A673 (cell line): ENCODE data around the gene ALG14. TPM values are rescaled to one million over a fixed set of nuclear protein-coding genes. Genes with fewer than 3 reads are reported as not detected.

Source experiments
- BruUV-seq: library from RNA; stranded (reverse); fragments of 400-500 nt; replicated peaks from 2 replicates; lab custom pipeline; 2021; lab: Mats Ljungman, UMichigan
- CTCF ChIA-PET: fragments of 300-600 bp; sonication (Branson Sonifier 250); formaldehyde crosslinking; loops from one replicate; lab custom pipeline; 2022; ENCODE audit warnings: antibody characterized with exemption; lab: Charles Lee
- POLR2A ChIA-PET: fragments of 300-600 bp; sonication (Branson Sonifier 250); formaldehyde crosslinking; loops from one replicate; lab custom pipeline; 2022; ENCODE audit warnings: antibody characterized with exemption; ENCODE audit not compliant: low non-redundant PET; lab: Charles Lee
- DNase-seq: peaks from one replicate; pipeline ENCODE4 v3.0.0-alpha.2; 2015; ENCODE audit warnings: low spot score
- H3K27ac ChIP-seq: fragments of 200-600 bp; sonication (generic); 2 replicates; pipeline ENCODE4 v1.5.1; 2016; ENCODE audit warnings: mixed run types, low read depth, mild to moderate bottlenecking, mixed read lengths, antibody characterized with exemption, low read length; ENCODE audit not compliant: poor library complexity, severe bottlenecking
- H3K27me3 ChIP-seq: fragments of 200-600 bp; sonication (generic); replicated peaks from 2 replicates; pipeline ENCODE4 v1.6.1; 2017; ENCODE audit warnings: mixed run types, low read depth, mild to moderate bottlenecking, mixed read lengths, antibody characterized with exemption, low read length; ENCODE audit not compliant: insufficient read depth, poor library complexity
- H3K36me3 ChIP-seq: fragments of 200-600 bp; sonication (generic); 2 replicates; pipeline ENCODE4 v1.6.1; 2016; ENCODE audit warnings: mixed run types, mild to moderate bottlenecking, mixed read lengths, antibody characterized with exemption, low read length; ENCODE audit not compliant: insufficient read depth, poor library complexity, severe bottlenecking
- H3K4me1 ChIP-seq: fragments of 200-600 bp; sonication (generic); 2 replicates; pipeline ENCODE4 v1.6.1; 2017; ENCODE audit warnings: mixed run types, mild to moderate bottlenecking, mixed read lengths, antibody characterized with exemption, low read length; ENCODE audit not compliant: insufficient read depth, poor library complexity, severe bottlenecking
- H3K4me3 ChIP-seq: fragments of 200-600 bp; sonication (generic); 2 replicates; pipeline ENCODE4 v1.5.1; 2016; ENCODE audit warnings: low read depth, mixed run types, mild to moderate bottlenecking, mixed read lengths, low read length; ENCODE audit not compliant: poor library complexity, severe bottlenecking
- H3K9me3 ChIP-seq: fragments of 200-600 bp; sonication (generic); 2 replicates; pipeline ENCODE4 v1.6.1; 2016; ENCODE audit warnings: mixed run types, low read depth, mild to moderate bottlenecking, mixed read lengths, antibody characterized with exemption, low read length; ENCODE audit not compliant: poor library complexity, severe bottlenecking
- EZH2 ChIP-seq: fragments of 200-600 bp; sonication (generic); IDR thresholded peaks from 2 replicates; pipeline ENCODE4 v1.6.1; 2017; ENCODE audit warnings: borderline replicate concordance, low read depth, mild to moderate bottlenecking, mixed read lengths, antibody characterized with exemption, low read length; ENCODE audit not compliant: poor library complexity, severe bottlenecking
- intact Hi-C: fragments of 100-400 bp; cut with micrococcal nuclease; formaldehyde crosslinking; loops from one replicate; pipeline ENCODE4 v1.10.0; 2022; ENCODE audit not compliant: unreplicated experiment
- total RNA-seq: library from RNA; stranded (reverse); gene quantifications from 2 replicates; pipeline ENCODE4 v1.2.3, GENCODE V29; 2021
- TF ChIP-seq, protein P1 (sequence below): fragments of 300-800, 200-600 bp; sonication (generic); conservative IDR thresholded peaks from 2 replicates; pipeline ENCODE4 v1.5.1; 2017; ENCODE audit warnings: low read depth, mild to moderate bottlenecking, antibody characterized with exemption, low read length, moderate library complexity, mixed read lengths

The ALG14 gene
- total RNA-seq, 1 experiment from 2014 or later, result 11.3 TPM

DNA sequence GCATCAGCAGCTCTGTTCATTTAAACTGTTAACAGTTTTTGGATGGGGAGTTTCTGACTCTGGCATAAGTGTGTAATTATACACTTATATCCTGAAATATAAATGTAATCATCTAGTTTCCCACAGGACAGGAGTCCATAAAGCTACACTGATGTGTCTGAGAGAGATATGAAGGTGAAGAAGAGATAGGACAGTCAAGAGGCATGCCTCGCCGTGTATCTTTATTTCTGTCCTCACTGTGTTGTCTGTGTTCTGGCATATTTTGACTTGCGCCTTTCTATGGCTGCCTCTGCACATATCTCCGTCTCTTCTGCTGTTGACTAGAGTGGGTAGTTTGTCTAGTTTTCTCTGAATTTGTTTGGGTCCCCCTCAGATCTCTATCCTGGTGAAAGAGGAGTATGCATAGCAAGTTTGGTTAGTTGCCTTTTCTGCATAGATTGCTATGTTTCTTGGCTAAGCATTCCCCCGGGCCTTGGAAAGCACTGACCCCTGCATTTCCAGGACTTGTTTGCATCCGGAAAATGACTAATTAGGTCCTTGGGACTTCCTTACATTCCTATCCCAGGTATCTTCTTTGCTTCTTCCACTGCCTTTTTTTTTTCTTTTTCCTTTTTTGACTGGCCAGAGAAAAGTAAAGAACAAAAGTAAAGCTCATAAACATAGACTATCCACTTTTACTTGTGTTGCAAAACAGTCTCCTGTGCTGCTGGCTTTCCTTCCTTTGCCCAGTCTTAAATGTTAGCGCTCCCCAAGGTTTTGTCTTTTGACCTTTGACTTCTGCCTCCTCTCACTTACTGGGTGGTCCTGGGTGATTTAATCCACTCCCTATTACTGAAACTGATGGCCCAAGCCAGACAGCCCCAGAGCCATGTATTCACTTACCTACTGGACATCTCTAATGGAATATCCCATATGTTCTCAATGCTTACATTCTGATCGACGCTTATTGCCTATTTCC is 118.2 kb downstream of the ALG14 start:
- BruUV-seq, result no TSS peak
- no peaks in the 10 kb centered on the region for H3K4me1 ChIP-seq
- no peaks in the 10 kb centered on the region for H3K9me3 ChIP-seq
- intact Hi-C loops, result no loop called here
- H3K27ac ChIP-seq, result no peak overlapping the region
- POLR2A ChIA-PET, result no interaction called here
- H3K27me3 ChIP-seq, result no peaks in the 10 kb centered on the region
- DNase-seq, result no peak
- no peaks in the 10 kb centered on the region for H3K36me3 ChIP-seq
- no peak overlapping the region for H3K4me3 ChIP-seq
- TF ChIP-seq, protein P1, sequence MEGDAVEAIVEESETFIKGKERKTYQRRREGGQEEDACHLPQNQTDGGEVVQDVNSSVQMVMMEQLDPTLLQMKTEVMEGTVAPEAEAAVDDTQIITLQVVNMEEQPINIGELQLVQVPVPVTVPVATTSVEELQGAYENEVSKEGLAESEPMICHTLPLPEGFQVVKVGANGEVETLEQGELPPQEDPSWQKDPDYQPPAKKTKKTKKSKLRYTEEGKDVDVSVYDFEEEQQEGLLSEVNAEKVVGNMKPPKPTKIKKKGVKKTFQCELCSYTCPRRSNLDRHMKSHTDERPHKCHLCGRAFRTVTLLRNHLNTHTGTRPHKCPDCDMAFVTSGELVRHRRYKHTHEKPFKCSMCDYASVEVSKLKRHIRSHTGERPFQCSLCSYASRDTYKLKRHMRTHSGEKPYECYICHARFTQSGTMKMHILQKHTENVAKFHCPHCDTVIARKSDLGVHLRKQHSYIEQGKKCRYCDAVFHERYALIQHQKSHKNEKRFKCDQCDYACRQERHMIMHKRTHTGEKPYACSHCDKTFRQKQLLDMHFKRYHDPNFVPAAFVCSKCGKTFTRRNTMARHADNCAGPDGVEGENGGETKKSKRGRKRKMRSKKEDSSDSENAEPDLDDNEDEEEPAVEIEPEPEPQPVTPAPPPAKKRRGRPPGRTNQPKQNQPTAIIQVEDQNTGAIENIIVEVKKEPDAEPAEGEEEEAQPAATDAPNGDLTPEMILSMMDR, result no peak
- no peak for TF ChIP-seq EZH2
- CTCF ChIA-PET, result no interaction called here

DNA sequence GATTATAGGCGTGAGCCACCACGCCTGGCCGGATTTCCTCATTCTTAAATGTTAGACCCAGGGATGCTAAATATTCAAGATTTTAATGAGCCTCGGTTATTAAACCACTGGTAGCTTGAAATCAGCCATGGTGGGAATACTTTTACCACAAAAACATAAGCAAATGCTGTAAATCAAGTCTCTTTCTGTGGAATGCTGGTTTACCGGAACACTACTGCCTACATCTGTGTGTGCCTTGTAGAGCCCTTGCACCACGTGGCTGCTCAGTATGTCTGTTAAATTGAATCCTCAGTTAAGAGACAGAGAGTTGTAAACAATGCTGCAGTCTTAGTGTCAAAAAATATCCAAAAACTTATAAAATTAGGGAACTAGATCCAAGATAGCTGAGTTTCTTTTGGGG is 119.0 kb downstream of the ALG14 start:
- ChIA-PET CTCF (interaction anchor here (0.6 kb wide), 1 partner anchor 99 kb away, joined by 6 read pairs; no protein-coding TSS in a partner anchor), POLR2A (no interaction called here)
- Histone ChIP-seq H3K4me3 (no peak overlapping the region), H3K27ac (no peak overlapping the region), H3K27me3 (no peaks in the 10 kb centered on the region), H3K9me3 (no peaks in the 10 kb centered on the region), H3K36me3 (no peaks in the 10 kb centered on the region), H3K4me1 (no peaks in the 10 kb centered on the region)
- TF ChIP-seq, protein P1, result no peak
- TF ChIP-seq EZH2, result no peak
- intact Hi-C loops, result no loop called here
- no TSS peak for BruUV-seq
- no peak for DNase-seq

DNA sequence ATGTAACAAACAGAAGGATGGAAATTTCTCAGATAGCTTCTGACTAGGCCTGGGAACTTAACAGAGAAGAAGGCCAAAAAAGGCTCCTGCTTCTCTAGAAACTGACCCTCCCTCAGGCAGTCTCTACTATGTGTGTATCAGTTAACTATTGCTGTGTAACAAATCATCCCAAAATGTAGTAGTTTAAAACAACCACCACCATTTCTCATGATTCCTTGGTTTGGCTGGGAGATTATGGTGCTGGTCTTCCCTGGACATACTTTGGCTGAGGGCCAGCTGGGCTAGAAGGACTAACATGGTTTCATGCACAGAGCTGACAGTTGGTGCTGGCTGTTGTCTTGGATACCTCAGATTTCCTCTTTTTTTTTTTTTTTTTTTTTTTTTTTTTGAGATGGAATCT is 119.6 kb downstream of the ALG14 start:
- H3K4me3 ChIP-seq, result no peak overlapping the region
- ChIA-PET POLR2A (no interaction called here), CTCF (interaction anchor here (0.6 kb wide), 1 partner anchor 98 kb away, joined by 6 read pairs; no protein-coding TSS in a partner anchor)
- no peaks in the 10 kb centered on the region for H3K9me3 ChIP-seq
- intact Hi-C loops, result no loop called here
- no peaks in the 10 kb centered on the region for H3K27me3 ChIP-seq
- no peak for DNase-seq
- H3K27ac ChIP-seq, result no peak overlapping the region
- H3K36me3 ChIP-seq, result no peaks in the 10 kb centered on the region
- H3K4me1 ChIP-seq, result no peaks in the 10 kb centered on the region
- BruUV-seq, result no TSS peak
- no peak for TF ChIP-seq EZH2
- TF ChIP-seq, protein P1, result no peak
